ENCODE measurements around the gene ADK. TPM values are rescaled to one million over a fixed set of nuclear protein-coding genes. Genes with fewer than 3 reads are reported as not detected.

ADK gene
- total RNA-seq, 6 experiments from 2014 or later, result 54.2 to 92.5 (median 63.5) TPM

DNA sequence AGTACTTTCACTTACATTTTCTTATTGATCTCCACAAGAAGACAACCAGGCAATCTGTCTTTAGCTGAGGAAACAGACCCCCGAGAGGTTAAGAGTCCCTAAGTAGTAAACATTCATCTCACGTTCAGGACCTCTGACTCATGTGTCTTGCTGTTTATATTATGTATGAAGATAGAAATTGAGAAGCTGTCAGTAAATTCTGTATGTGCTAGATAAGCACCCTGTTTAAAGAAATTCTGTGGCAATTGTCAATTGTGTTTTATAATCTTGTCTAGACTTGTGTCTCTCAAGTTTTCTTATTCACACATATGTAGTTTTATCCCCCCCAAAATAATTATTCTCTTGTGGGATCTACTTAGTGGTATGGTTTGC lies 14.5 kb downstream of the ADK start:
- no peak overlapping the region for H3K27ac ChIP-seq
- no peak overlapping the region for H3K4me3 ChIP-seq
- no peaks in the 10 kb centered on the region for H3K4me1 ChIP-seq
- ATAC-seq (no peak), DNase-seq (no peak)
- no peaks in the 10 kb centered on the region for H3K27me3 ChIP-seq
- TF ChIP-seq, protein P1, sequence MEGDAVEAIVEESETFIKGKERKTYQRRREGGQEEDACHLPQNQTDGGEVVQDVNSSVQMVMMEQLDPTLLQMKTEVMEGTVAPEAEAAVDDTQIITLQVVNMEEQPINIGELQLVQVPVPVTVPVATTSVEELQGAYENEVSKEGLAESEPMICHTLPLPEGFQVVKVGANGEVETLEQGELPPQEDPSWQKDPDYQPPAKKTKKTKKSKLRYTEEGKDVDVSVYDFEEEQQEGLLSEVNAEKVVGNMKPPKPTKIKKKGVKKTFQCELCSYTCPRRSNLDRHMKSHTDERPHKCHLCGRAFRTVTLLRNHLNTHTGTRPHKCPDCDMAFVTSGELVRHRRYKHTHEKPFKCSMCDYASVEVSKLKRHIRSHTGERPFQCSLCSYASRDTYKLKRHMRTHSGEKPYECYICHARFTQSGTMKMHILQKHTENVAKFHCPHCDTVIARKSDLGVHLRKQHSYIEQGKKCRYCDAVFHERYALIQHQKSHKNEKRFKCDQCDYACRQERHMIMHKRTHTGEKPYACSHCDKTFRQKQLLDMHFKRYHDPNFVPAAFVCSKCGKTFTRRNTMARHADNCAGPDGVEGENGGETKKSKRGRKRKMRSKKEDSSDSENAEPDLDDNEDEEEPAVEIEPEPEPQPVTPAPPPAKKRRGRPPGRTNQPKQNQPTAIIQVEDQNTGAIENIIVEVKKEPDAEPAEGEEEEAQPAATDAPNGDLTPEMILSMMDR (IDR thresholded peaks at IDR 0.05), result no peak
- no peak for TF ChIP-seq POLR2A (IDR thresholded peaks at IDR 0.05)
- WGBS (ENCODE audit: insufficient coverage, low coverage, low lambda C conversion rate, missing lambda C conversion rate), result 66% methylated on average over 2 of the region's 2 CpGs
- H3K36me3 ChIP-seq, result no peaks in the 10 kb centered on the region
- intact Hi-C loops (cut with DNase I), result no loop called here
- no peaks in the 10 kb centered on the region for H3K9me3 ChIP-seq

DNA sequence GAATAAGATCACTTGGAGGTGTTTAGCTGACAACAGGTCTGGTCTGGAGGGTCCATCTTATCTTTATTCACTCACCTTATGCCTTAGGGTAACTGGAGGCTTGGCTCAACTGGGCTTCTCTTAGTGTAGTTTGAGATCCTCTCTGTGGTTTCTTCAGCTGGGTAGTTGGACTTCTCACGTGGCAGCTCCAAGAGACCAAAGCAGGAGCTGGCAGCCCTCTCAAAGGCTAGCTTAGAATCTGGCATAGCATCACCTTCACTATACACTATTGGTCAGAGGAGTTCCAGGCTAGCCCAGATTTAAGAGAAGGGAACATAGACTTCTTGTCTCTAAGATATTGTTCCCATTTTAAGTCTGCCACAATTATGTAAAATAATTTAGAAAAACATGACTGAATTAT lies 16.4 kb downstream of the ADK start:
- no CpG with 5 or more reads among the region's 1 CpG for WGBS (ENCODE audit: insufficient coverage, low coverage, low lambda C conversion rate, missing lambda C conversion rate)
- H3K4me3 ChIP-seq, result no peak overlapping the region
- no peak for DNase-seq
- no peaks in the 10 kb centered on the region for H3K9me3 ChIP-seq
- H3K4me1 ChIP-seq, result no peaks in the 10 kb centered on the region
- no peak overlapping the region for H3K27ac ChIP-seq
- no peak for ATAC-seq
- no peaks in the 10 kb centered on the region for H3K27me3 ChIP-seq
- no peaks in the 10 kb centered on the region for H3K36me3 ChIP-seq
- TF ChIP-seq, protein P1 (IDR thresholded peaks at IDR 0.05), result no peak
- TF ChIP-seq POLR2A (IDR thresholded peaks at IDR 0.05), result no peak
- intact Hi-C loops (cut with DNase I), result no loop called here

DNA sequence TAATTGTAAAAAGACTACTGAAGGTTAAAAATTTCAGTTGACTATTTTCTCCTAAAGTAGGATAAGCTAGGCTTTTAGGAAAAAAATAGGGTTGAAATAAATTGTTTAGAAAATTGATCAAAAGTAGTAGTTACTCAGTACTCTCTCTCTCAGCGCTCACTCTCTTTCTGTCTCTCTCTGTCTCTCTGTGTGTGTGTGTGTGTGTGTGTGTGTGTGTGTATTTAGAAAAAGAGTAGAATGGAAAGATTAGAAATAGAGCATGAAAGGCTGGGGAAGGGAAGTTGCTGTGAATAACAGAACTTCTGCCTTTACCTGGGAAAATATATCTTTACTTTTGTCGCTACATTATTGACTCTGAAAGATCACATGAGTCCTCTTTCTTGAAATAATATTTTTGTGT lies 20.6 kb downstream of the ADK start:
- Histone ChIP-seq H3K4me1 (peaks cover 0 to 27% (median 9%) of the 10 kb centered on the region in 4 donors), H3K4me3 (no peak overlapping the region), H3K27me3 (no peaks in the 10 kb centered on the region), H3K9me3 (no peaks in the 10 kb centered on the region), H3K36me3 (no peaks in the 10 kb centered on the region), H3K27ac (no peak overlapping the region)
- intact Hi-C loops (cut with DNase I), result no loop called here
- no peak for TF ChIP-seq POLR2A (IDR thresholded peaks at IDR 0.05)
- TF ChIP-seq, protein P1 (IDR thresholded peaks at IDR 0.05), result no peak
- WGBS (ENCODE audit: insufficient coverage, low coverage, low lambda C conversion rate, missing lambda C conversion rate), result 84% methylated on average over 2 of the region's 2 CpGs
- ATAC-seq (no peak), DNase-seq (no peak)

- Histone ChIP-seq H3K36me3 (no peaks in the 10 kb centered on the region), H3K4me3 (no peak overlapping the region), H3K27ac (peak overlapping the region; percentile 33 to 98 (median 34)), H3K4me1 (peaks cover 0 to 40% (median 9%) of the 10 kb centered on the region in 4 donors), H3K9me3 (no peaks in the 10 kb centered on the region), H3K27me3 (no peaks in the 10 kb centered on the region)
- DNase-seq (no peak), ATAC-seq (peak; percentile 16 to 34 (median 24))
- intact Hi-C loops (cut with DNase I), result no loop called here
- TF ChIP-seq, protein P1 (IDR thresholded peaks at IDR 0.05), result no peak
- peak; percentile 48 for TF ChIP-seq POLR2A (IDR thresholded peaks at IDR 0.05)
- 17% methylated on average over 3 of the region's 3 CpGs for WGBS (ENCODE audit: insufficient coverage, low coverage, low lambda C conversion rate, missing lambda C conversion rate)
Observed at GRCh38 chr10:74174521-74174920, 23.5 kb downstream of the ADK start.

Measured in right lobe of liver (tissue), 6 donors.